ENCODE measurements around the gene PRPF31. TPM values are rescaled to one million over a fixed set of nuclear protein-coding genes. Genes with fewer than 3 reads are reported as not detected.

The PRPF31 gene
- total RNA-seq, 5 donors from 2014 or later (not counting 1 experiment from before 2014, with no cell fraction given), result 56.3 to 75.3 (median 69.8) TPM

GRCh38 chr19:54105796-54106195 lies 9.8 kb upstream of the PRPF31 start:
- H3K36me3 Mint-ChIP-seq, result peaks cover 21% of the 10 kb centered on the region
- peaks cover 6 to 40% of the 10 kb centered on the region in 2 donors for H3K36me3 ChIP-seq (ENCODE audit: control insufficient read depth in 2 of 2, extremely low read depth in 1 of 2, insufficient read depth in 1 of 2, low read length in 1 of 2)
- ATAC-seq (replicated peaks in 1 of 4), result no peak

GRCh38 chr19:54106716-54107115 lies 8.8 kb upstream of the PRPF31 start:
- H3K4me1 Mint-ChIP-seq, result peaks cover 26 to 37% (median 30%) of the 10 kb centered on the region in 3 donors
- no peaks in the 10 kb centered on the region for H3K27me3 ChIP-seq (replicated peaks in 1 of 2; ENCODE audit: control insufficient read depth in 2 of 2, extremely low read depth in 1 of 2, insufficient read depth in 2 of 2, low read length in 1 of 2)
- peaks cover 6 to 43% of the 10 kb centered on the region in 2 donors for H3K36me3 ChIP-seq (ENCODE audit: control insufficient read depth in 2 of 2, extremely low read depth in 1 of 2, insufficient read depth in 1 of 2, low read length in 1 of 2)
- H3K27ac Mint-ChIP-seq, result no peak overlapping the region
- no peak for DNase-seq
- CTCF ChIA-PET, result no interaction called here
- peaks cover 4 to 23% of the 10 kb centered on the region in 2 experiments for H3K4me1 ChIP-seq (ENCODE audit: control insufficient read depth in 1 of 2, extremely low read depth in 1 of 2, insufficient read depth in 2 of 2, low read length in 2 of 2)
- no peak overlapping the region for H3K4me3 Mint-ChIP-seq
- H3K27ac ChIP-seq (ENCODE audit: low read length), result no peak overlapping the region
- H3K9me3 ChIP-seq, result no peaks in the 10 kb centered on the region
- WGBS (ENCODE audit: insufficient coverage), result 89% methylated on average over 8 of the region's 15 CpGs
- POLR2A ChIA-PET, result no interaction called here
- no peaks in the 10 kb centered on the region for H3K9me3 Mint-ChIP-seq
- H3K4me3 ChIP-seq (ENCODE audit: control insufficient read depth in 1 of 2, extremely low read depth in 1 of 2, low read length in 1 of 2), result no peak overlapping the region
- H3K36me3 Mint-ChIP-seq, result peaks cover 23% of the 10 kb centered on the region
- H3K27me3 Mint-ChIP-seq, result no peaks in the 10 kb centered on the region
- no peak for ATAC-seq (replicated peaks in 1 of 4)

More at GRCh38 chr19:54105796-54106195, 9.8 kb upstream of the PRPF31 start:
- Mint-ChIP-seq H3K27ac (no peak overlapping the region), H3K27me3 (no peaks in the 10 kb centered on the region), H3K9me3 (no peaks in the 10 kb centered on the region), H3K4me1 (peaks cover 25 to 37% (median 35%) of the 10 kb centered on the region in 3 donors), H3K4me3 (peak overlapping the region in 1 of 3 donors; percentile 18)
- no peak for DNase-seq
- Histone ChIP-seq H3K27me3 (replicated peaks in 1 of 2; ENCODE audit: control insufficient read depth in 2 of 2, extremely low read depth in 1 of 2, insufficient read depth in 2 of 2, low read length in 1 of 2) (no peaks in the 10 kb centered on the region), H3K4me3 (ENCODE audit: control insufficient read depth in 1 of 2, extremely low read depth in 1 of 2, low read length in 1 of 2) (no peak overlapping the region), H3K4me1 (ENCODE audit: control insufficient read depth in 1 of 2, extremely low read depth in 1 of 2, insufficient read depth in 2 of 2, low read length in 2 of 2) (peaks cover 4 to 23% of the 10 kb centered on the region in 2 experiments), H3K9me3 (no peaks in the 10 kb centered on the region), H3K27ac (ENCODE audit: low read length) (no peak overlapping the region)
- ChIA-PET CTCF (no interaction called here), POLR2A (interaction anchor here in 1 of 2 donors (0.7 kb wide), 1 partner anchor 88 kb away, joined by 11 read pairs; no protein-coding TSS in a partner anchor)
- 98% methylated on average over 7 of the region's 10 CpGs for WGBS (ENCODE audit: insufficient coverage)

- CTCF ChIA-PET, result no interaction called here
- POLR2A ChIA-PET, result no interaction called here
Observed at GRCh38 chr19:54107876-54108490, 7.6 kb upstream of the PRPF31 start.

GRCh38 chr19:54108496-54108895 lies 7.1 kb upstream of the PRPF31 start:
- H3K4me3 ChIP-seq (ENCODE audit: control insufficient read depth in 1 of 2, extremely low read depth in 1 of 2, low read length in 1 of 2), result no peak overlapping the region
- peaks cover under 1 to 11% of the 10 kb centered on the region in 2 experiments for H3K4me1 ChIP-seq (ENCODE audit: control insufficient read depth in 1 of 2, extremely low read depth in 1 of 2, insufficient read depth in 2 of 2, low read length in 2 of 2)
- no peak overlapping the region for H3K27ac ChIP-seq (ENCODE audit: low read length)
- ATAC-seq (replicated peaks in 1 of 4) (no peak), DNase-seq (no peak)
- Mint-ChIP-seq H3K9me3 (no peaks in the 10 kb centered on the region), H3K4me1 (peaks cover 17 to 29% (median 18%) of the 10 kb centered on the region in 3 donors), H3K36me3 (peaks cover 19% of the 10 kb centered on the region), H3K4me3 (no peak overlapping the region), H3K27ac (no peak overlapping the region), H3K27me3 (no peaks in the 10 kb centered on the region)
- peaks cover 9 to 43% of the 10 kb centered on the region in 2 donors for H3K36me3 ChIP-seq (ENCODE audit: control insufficient read depth in 2 of 2, extremely low read depth in 1 of 2, insufficient read depth in 1 of 2, low read length in 1 of 2)
- WGBS (ENCODE audit: insufficient coverage), result 93% methylated on average over 3 of the region's 7 CpGs
- no peaks in the 10 kb centered on the region for H3K9me3 ChIP-seq
- ChIA-PET POLR2A (no interaction called here), CTCF (no interaction called here)
- no peaks in the 10 kb centered on the region for H3K27me3 ChIP-seq (replicated peaks in 1 of 2; ENCODE audit: control insufficient read depth in 2 of 2, extremely low read depth in 1 of 2, insufficient read depth in 2 of 2, low read length in 1 of 2)

More at GRCh38 chr19:54107876-54108490, 7.6 kb upstream of the PRPF31 start:
- Mint-ChIP-seq H3K4me3 (no peak overlapping the region), H3K9me3 (no peaks in the 10 kb centered on the region), H3K36me3 (peaks cover 19% of the 10 kb centered on the region), H3K27me3 (no peaks in the 10 kb centered on the region), H3K27ac (no peak overlapping the region), H3K4me1 (peaks cover 19 to 30% (median 22%) of the 10 kb centered on the region in 3 donors)
- H3K9me3 ChIP-seq, result no peaks in the 10 kb centered on the region
- DNase-seq (no peak), ATAC-seq (replicated peaks in 1 of 4) (no peak)
- peaks cover 4 to 15% of the 10 kb centered on the region in 2 experiments for H3K4me1 ChIP-seq (ENCODE audit: control insufficient read depth in 1 of 2, extremely low read depth in 1 of 2, insufficient read depth in 2 of 2, low read length in 2 of 2)
- H3K36me3 ChIP-seq (ENCODE audit: control insufficient read depth in 2 of 2, extremely low read depth in 1 of 2, insufficient read depth in 1 of 2, low read length in 1 of 2), result peaks cover 9 to 43% of the 10 kb centered on the region in 2 donors
- H3K4me3 ChIP-seq (ENCODE audit: control insufficient read depth in 1 of 2, extremely low read depth in 1 of 2, low read length in 1 of 2), result no peak overlapping the region
- no peak overlapping the region for H3K27ac ChIP-seq (ENCODE audit: low read length)
- 95% methylated on average over 17 of the region's 21 CpGs for WGBS (ENCODE audit: insufficient coverage)
- H3K27me3 ChIP-seq (replicated peaks in 1 of 2; ENCODE audit: control insufficient read depth in 2 of 2, extremely low read depth in 1 of 2, insufficient read depth in 2 of 2, low read length in 1 of 2), result no peaks in the 10 kb centered on the region

GRCh38 chr19:54109651-54110050 lies 5.9 kb upstream of the PRPF31 start:
- ChIA-PET CTCF (no interaction called here), POLR2A (no interaction called here)
- H3K4me3 ChIP-seq (ENCODE audit: control insufficient read depth in 1 of 2, extremely low read depth in 1 of 2, low read length in 1 of 2), result no peak overlapping the region
- Mint-ChIP-seq H3K4me1 (peaks cover 20 to 30% (median 27%) of the 10 kb centered on the region in 3 donors), H3K9me3 (no peaks in the 10 kb centered on the region), H3K27me3 (no peaks in the 10 kb centered on the region), H3K27ac (no peak overlapping the region), H3K36me3 (peaks cover 19% of the 10 kb centered on the region), H3K4me3 (no peak overlapping the region)
- WGBS (ENCODE audit: insufficient coverage), result 33% methylated on average over 1 of the region's 6 CpGs
- peaks cover 9 to 43% of the 10 kb centered on the region in 2 donors for H3K36me3 ChIP-seq (ENCODE audit: control insufficient read depth in 2 of 2, extremely low read depth in 1 of 2, insufficient read depth in 1 of 2, low read length in 1 of 2)
- no peaks in the 10 kb centered on the region for H3K27me3 ChIP-seq (replicated peaks in 1 of 2; ENCODE audit: control insufficient read depth in 2 of 2, extremely low read depth in 1 of 2, insufficient read depth in 2 of 2, low read length in 1 of 2)
- H3K9me3 ChIP-seq, result no peaks in the 10 kb centered on the region
- no peak overlapping the region for H3K27ac ChIP-seq (ENCODE audit: low read length)
- ATAC-seq (replicated peaks in 1 of 4), result no peak
- H3K4me1 ChIP-seq (ENCODE audit: control insufficient read depth in 1 of 2, extremely low read depth in 1 of 2, insufficient read depth in 2 of 2, low read length in 2 of 2), result peaks cover 0 to 18% of the 10 kb centered on the region in 2 experiments
- no peak for DNase-seq

GRCh38 chr19:54114340-54115108 lies 1.0 kb upstream of the PRPF31 start:
- H3K9me3 ChIP-seq, result no peaks in the 10 kb centered on the region
- peaks cover 3 to 27% of the 10 kb centered on the region in 2 donors for H3K36me3 ChIP-seq (ENCODE audit: control insufficient read depth in 2 of 2, extremely low read depth in 1 of 2, insufficient read depth in 1 of 2, low read length in 1 of 2)
- peak overlapping the region; percentile 82 to 98 for H3K4me3 ChIP-seq (ENCODE audit: control insufficient read depth in 1 of 2, extremely low read depth in 1 of 2, low read length in 1 of 2)
- peaks cover 32 to 46% (median 40%) of the 10 kb centered on the region in 3 donors for H3K4me1 Mint-ChIP-seq
- peak overlapping the region; percentile 78 for H3K27ac ChIP-seq (ENCODE audit: low read length)
- peak overlapping the region; percentile 86 to 98 for H3K27ac Mint-ChIP-seq
- 6% methylated on average over 28 of the region's 28 CpGs for WGBS (ENCODE audit: insufficient coverage)
- DNase-seq (peak in 33 of 35 experiments; percentile 21 to 73 (median 42)), ATAC-seq (replicated peaks in 1 of 4) (peak; percentile 35 to 52 (median 44))
- peaks cover 11% of the 10 kb centered on the region for H3K36me3 Mint-ChIP-seq
- no peaks in the 10 kb centered on the region for H3K27me3 ChIP-seq (replicated peaks in 1 of 2; ENCODE audit: control insufficient read depth in 2 of 2, extremely low read depth in 1 of 2, insufficient read depth in 2 of 2, low read length in 1 of 2)
- POLR2A ChIA-PET, result interaction anchor here (1.2 to 1.4 kb wide), 3 partner anchors 23 to 76 kb away, joined by 3 to 6 read pairs (median 4); partner anchors contain the start of genes CNOT3 (in 1 of the 2), MBOAT7 (in 1 of the 2) and TSEN34 (in 1 of the 2)
- H3K4me1 ChIP-seq (ENCODE audit: control insufficient read depth in 1 of 2, extremely low read depth in 1 of 2, insufficient read depth in 2 of 2, low read length in 2 of 2), result peaks cover 3 to 35% of the 10 kb centered on the region in 2 experiments
- CTCF ChIA-PET, result interaction anchor here in 1 of 2 donors (0.7 to 2.9 kb wide), 3 partner anchors 12 to 37 kb away, joined by 3 to 14 read pairs (median 8); partner anchors contain the start of genes CNOT3 and NDUFA3
- no peaks in the 10 kb centered on the region for H3K27me3 Mint-ChIP-seq
- H3K4me3 Mint-ChIP-seq, result peak overlapping the region; percentile 84 to 91 (median 89)
- no peaks in the 10 kb centered on the region for H3K9me3 Mint-ChIP-seq

All from T-cell (primary cell).